ENCODE data around the gene PIAS1. TPM values are rescaled to one million over a fixed set of nuclear protein-coding genes. Genes with fewer than 3 reads are reported as not detected.
A peak's percentile ranks its signal among the peaks of the same experiment; 100 is the strongest.

PIAS1 gene
- total RNA-seq, 4 donors from 2014 or later: 32.6 to 59.5 (median 55.9) TPM

- H3K4me3 ChIP-seq (ENCODE audit: low read depth, poor library complexity, severe bottlenecking): no peak overlapping the region
- 94 to 96% methylated on average over 4 to 5 of the region's 5 CpGs for WGBS, 2 donors
- peak in 1 of 2 donors; percentile 57 for DNase-seq (ENCODE audit: low spot score in 2 of 2)
- no peak for TF ChIP-seq CTCF (IDR thresholded peaks at IDR 0.05)
- no peak for TF ChIP-seq POLR2A (IDR thresholded peaks at IDR 0.05)
- intact Hi-C loops (cut with DNase I; ENCODE audit: low total_unique reads): loop anchor here (5.0 kb wide), 1 partner anchor 1793 kb away; no protein-coding TSS in a partner anchor
These were observed 149.8 kb downstream of the PIAS1 start for GRCh38 chr15:68203956-68204355.

- no peak overlapping the region for H3K4me3 ChIP-seq (ENCODE audit: low read depth, poor library complexity, severe bottlenecking)
- 89 to 93% methylated on average over 7 of the region's 7 CpGs for WGBS, 2 donors
- intact Hi-C loops (cut with DNase I; ENCODE audit: low total_unique reads): loop anchor here (5.0 kb wide), 1 partner anchor 1793 kb away; no protein-coding TSS in a partner anchor
- DNase-seq (ENCODE audit: low spot score in 2 of 2): peak in 1 of 2 donors; percentile 75
- TF ChIP-seq POLR2A (IDR thresholded peaks at IDR 0.05) (no peak), CTCF (IDR thresholded peaks at IDR 0.05) (no peak)
These were observed 150.2 kb downstream of the PIAS1 start for GRCh38 chr15:68204361-68204760.

GRCh38 chr15:68204776-68205557, 150.9 kb downstream of the PIAS1 start, which contains the start of gene CALML4:
CALML4 (minus strand) TSS chr15:68205332; CDS start chr15:68205247, 85 bp downstream.
- DNase-seq (ENCODE audit: low spot score in 2 of 2): peak; percentile 64 to 96
- H3K4me3 ChIP-seq (ENCODE audit: low read depth, poor library complexity, severe bottlenecking): no peak within 1 kb of the TSS
- intact Hi-C loops (cut with DNase I; ENCODE audit: low total_unique reads): loop anchor here (5.0 kb wide), 1 partner anchor 1792 kb away; no protein-coding TSS in a partner anchor
- no peak for TF ChIP-seq CTCF (IDR thresholded peaks at IDR 0.05)
- no peak for TF ChIP-seq POLR2A (IDR thresholded peaks at IDR 0.05)
- WGBS, 2 donors: 24 to 31% methylated on average over 9 to 16 of the region's 16 CpGs

- TF ChIP-seq POLR2A (IDR thresholded peaks at IDR 0.05) (no peak), CTCF (IDR thresholded peaks at IDR 0.05) (no peak)
- DNase-seq (ENCODE audit: low spot score in 2 of 2): no peak
- H3K4me3 ChIP-seq (ENCODE audit: low read depth, poor library complexity, severe bottlenecking): no peak overlapping the region
- intact Hi-C loops (cut with DNase I; ENCODE audit: low total_unique reads): no loop called here
- WGBS, 2 donors: 68 to 76% methylated on average over 10 to 13 of the region's 13 CpGs
These were observed 151.4 kb downstream of the PIAS1 start for GRCh38 chr15:68205558-68205944.

- 47 to 52% methylated on average over 14 of the region's 14 CpGs for WGBS, 2 donors
- no peak for TF ChIP-seq POLR2A (IDR thresholded peaks at IDR 0.05)
- no peak for TF ChIP-seq CTCF (IDR thresholded peaks at IDR 0.05)
- DNase-seq (ENCODE audit: low spot score in 2 of 2): peak; percentile 65 to 89
- intact Hi-C loops (cut with DNase I; ENCODE audit: low total_unique reads): no loop called here
- no peak overlapping the region for H3K4me3 ChIP-seq (ENCODE audit: low read depth, poor library complexity, severe bottlenecking)
These were observed 151.9 kb downstream of the PIAS1 start for GRCh38 chr15:68205954-68206539.
